SK-N-MC (cell line): ENCODE data around the gene KIF2A.

ENCODE experiments used
- DNase-seq: peaks from one replicate; pipeline ENCODE4 v3.0.0-alpha.2; 2011; ENCODE audit warnings: low read depth, low spot score
- H3K27ac ChIP-seq: fragments of 200-600 bp; sonication (generic); 2 replicates; pipeline ENCODE4 v1.5.1; 2016; ENCODE audit warnings: mixed run types
- H3K36me3 ChIP-seq: fragments of 200-600 bp; sonication (generic); 2 replicates; pipeline ENCODE4 v1.6.1; 2017; ENCODE audit warnings: antibody characterized with exemption, low read length, mixed read lengths; ENCODE audit not compliant: insufficient read depth
- H3K4me3 ChIP-seq: fragments of 200-600 bp; sonication (generic); 2 replicates; pipeline ENCODE4 v1.5.1; 2016
- H3K9ac ChIP-seq: fragments of 200-600 bp; sonication (generic); 2 replicates; pipeline ENCODE4 v1.8.0; 2017; ENCODE audit warnings: mixed run types, mixed read lengths; ENCODE audit not compliant: insufficient read length
- H3K9me3 ChIP-seq: fragments of 200-600 bp; sonication (generic); 2 replicates; pipeline ENCODE4 v1.6.1; 2017; ENCODE audit warnings: low read depth, mild to moderate bottlenecking, antibody characterized with exemption, low read length, moderate library complexity, mixed read lengths
- EZH2 ChIP-seq: fragments of 200-600 bp; sonication (generic); IDR thresholded peaks from one replicate; pipeline ENCODE4 v1.6.1; 2017; ENCODE audit warnings: antibody characterized with exemption
- FOXP2 ChIP-seq: optimal IDR thresholded peaks from 2 replicates; pipeline ENCODE3; 2011; ENCODE audit warnings: mild to moderate bottlenecking, moderate library complexity; ENCODE audit not compliant: insufficient read depth; ENCODE audit errors: extremely low read length, control extremely low read depth
- POLR2AphosphoS5 ChIP-seq: IDR thresholded peaks from 2 replicates; pipeline ENCODE4 v1.6.1; 2012; ENCODE audit warnings: mild to moderate bottlenecking, low read depth, low read length, borderline replicate concordance

The KIF2A gene

GRCh38 chr5:62268234-62268633, 37.8 kb upstream of the KIF2A start:
- Histone ChIP-seq H3K36me3 (no peaks in the 10 kb centered on the region), H3K4me3 (no peak overlapping the region), H3K27ac (peak overlapping the region; percentile 18; the same call in 1 of the 2 replicates), H3K9ac (no peak overlapping the region), H3K9me3 (no peaks in the 10 kb centered on the region)
- TF ChIP-seq EZH2 (no peak), POLR2AphosphoS5 (no peak), FOXP2 (no peak)
- peak; percentile 35 for DNase-seq

- H3K9ac ChIP-seq: no peak overlapping the region
- DNase-seq: no peak
- peak overlapping the region; percentile 18; the same call in 1 of the 2 replicates for H3K27ac ChIP-seq
- TF ChIP-seq FOXP2 (no peak), POLR2AphosphoS5 (no peak), EZH2 (no peak)
- no peak overlapping the region for H3K4me3 ChIP-seq
- H3K36me3 ChIP-seq: no peaks in the 10 kb centered on the region
- no peaks in the 10 kb centered on the region for H3K9me3 ChIP-seq
Observed at GRCh38 chr5:62268792-62269191, 37.2 kb upstream of the KIF2A start.

GRCh38 chr5:62271370-62271769, 34.6 kb upstream of the KIF2A start:
- no peak overlapping the region for H3K4me3 ChIP-seq
- no peak for DNase-seq
- H3K27ac ChIP-seq: no peak overlapping the region
- H3K9me3 ChIP-seq: no peaks in the 10 kb centered on the region
- H3K36me3 ChIP-seq: no peaks in the 10 kb centered on the region
- H3K9ac ChIP-seq: no peak overlapping the region
- no peak for TF ChIP-seq EZH2
- TF ChIP-seq FOXP2: no peak
- no peak for TF ChIP-seq POLR2AphosphoS5

- Histone ChIP-seq H3K9me3 (no peaks in the 10 kb centered on the region), H3K4me3 (no peak overlapping the region), H3K36me3 (no peaks in the 10 kb centered on the region), H3K27ac (no peak overlapping the region), H3K9ac (no peak overlapping the region)
- DNase-seq: no peak
- no peak for TF ChIP-seq EZH2
- TF ChIP-seq POLR2AphosphoS5: no peak
- no peak for TF ChIP-seq FOXP2
Observed at GRCh38 chr5:62271870-62272269, 34.1 kb upstream of the KIF2A start.

GRCh38 chr5:62273687-62274086, 32.3 kb upstream of the KIF2A start:
- Histone ChIP-seq H3K4me3 (no peak overlapping the region), H3K9ac (no peak overlapping the region), H3K36me3 (no peaks in the 10 kb centered on the region), H3K27ac (no peak overlapping the region), H3K9me3 (no peaks in the 10 kb centered on the region)
- TF ChIP-seq EZH2: no peak
- TF ChIP-seq POLR2AphosphoS5: no peak
- no peak for TF ChIP-seq FOXP2
- DNase-seq: no peak

GRCh38 chr5:62275581-62275980, 30.4 kb upstream of the KIF2A start:
- DNase-seq: no peak
- no peaks in the 10 kb centered on the region for H3K9me3 ChIP-seq
- no peak overlapping the region for H3K4me3 ChIP-seq
- no peaks in the 10 kb centered on the region for H3K36me3 ChIP-seq
- no peak for TF ChIP-seq FOXP2
- TF ChIP-seq POLR2AphosphoS5: no peak
- no peak for TF ChIP-seq EZH2
- H3K27ac ChIP-seq: no peak overlapping the region
- H3K9ac ChIP-seq: no peak overlapping the region

GRCh38 chr5:62281411-62281810, 24.6 kb upstream of the KIF2A start:
- H3K4me3 ChIP-seq: no peak overlapping the region
- no peaks in the 10 kb centered on the region; the same call in 1 of the 2 replicates for H3K9me3 ChIP-seq
- DNase-seq: no peak
- no peak overlapping the region for H3K9ac ChIP-seq
- no peaks in the 10 kb centered on the region for H3K36me3 ChIP-seq
- H3K27ac ChIP-seq: no peak overlapping the region
- no peak for TF ChIP-seq EZH2
- no peak for TF ChIP-seq FOXP2
- TF ChIP-seq POLR2AphosphoS5: no peak

GRCh38 chr5:62282064-62282463, 23.9 kb upstream of the KIF2A start:
- TF ChIP-seq POLR2AphosphoS5 (no peak), FOXP2 (no peak), EZH2 (no peak)
- H3K4me3 ChIP-seq: no peak overlapping the region
- no peaks in the 10 kb centered on the region for H3K36me3 ChIP-seq
- no peak for DNase-seq
- no peaks in the 10 kb centered on the region; the same call in 1 of the 2 replicates for H3K9me3 ChIP-seq
- H3K9ac ChIP-seq: no peak overlapping the region
- no peak overlapping the region for H3K27ac ChIP-seq

GRCh38 chr5:62283005-62283404, 23.0 kb upstream of the KIF2A start:
- Histone ChIP-seq H3K27ac (no peak overlapping the region), H3K9me3 (no peaks in the 10 kb centered on the region; the same call in 1 of the 2 replicates), H3K36me3 (no peaks in the 10 kb centered on the region), H3K9ac (no peak overlapping the region), H3K4me3 (no peak overlapping the region)
- TF ChIP-seq EZH2 (no peak), POLR2AphosphoS5 (no peak), FOXP2 (no peak)
- DNase-seq: no peak
